Measurements from ENCODE around the gene OR1M1. TPM values are rescaled to one million over a fixed set of nuclear protein-coding genes. Genes with fewer than 3 reads are reported as not detected.

OR1M1 gene
- total and polyA plus RNA-seq, 10 of the 15 experiments (the other 5 are each of a cell fraction or from before 2014, with no cell fraction given): not detected

GRCh38 chr19:9128171-9128570, 41.3 kb downstream of the OR1M1 start:
- CTCF ChIA-PET: no interaction called here
- H3K4me1 ChIP-seq (ENCODE audit: control insufficient read depth, insufficient read depth, low read length): no peaks in the 10 kb centered on the region
- no TSS peak for BruUV-seq (replicated peaks)
- intact Hi-C loops (cut with micrococcal nuclease; ENCODE audit: unreplicated experiment): no loop called here
- no peak for DNase-seq (ENCODE audit: low read depth, low spot score)
- no peak overlapping the region for H3K27ac ChIP-seq (ENCODE audit: control insufficient read depth, insufficient read depth)
- no peaks in the 10 kb centered on the region for H3K79me2 ChIP-seq (ENCODE audit: control insufficient read depth, insufficient read depth, low read length)
- in situ Hi-C loops (cut with MboI): loop anchor here (25.0 kb wide), 1 partner anchor 1109 kb away; the partner anchor contains the start of gene S1PR2
- no peak for FAIRE-seq
- no peaks in the 10 kb centered on the region for H3K27me3 ChIP-seq (replicated peaks in 1 of 2; ENCODE audit: control insufficient read depth in 2 of 2, insufficient read depth in 2 of 2, low read length in 1 of 2)
- no peak for ATAC-seq
- no peak overlapping the region for H3K4me3 ChIP-seq
- 32% methylated on average over 3 of the region's 3 CpGs for WGBS (ENCODE audit: insufficient coverage, insufficient replicate concordance, low lambda C conversion rate, missing lambda C conversion rate)
- no peak overlapping the region for H2AFZ ChIP-seq (ENCODE audit: control insufficient read depth, low read depth, low read length)
- H3K4me2 ChIP-seq (ENCODE audit: control insufficient read depth, insufficient read depth): no peak overlapping the region
- SMC1A ChIA-PET (ENCODE audit: uncharacterized antibody, unreplicated experiment): no interaction called here
- H3K36me3 ChIP-seq (ENCODE audit: control insufficient read depth in 2 of 2, insufficient read depth in 2 of 2, low read length in 1 of 2): no peaks in the 10 kb centered on the region
- POLR2A ChIA-PET: no interaction called here
- no peak overlapping the region for H3K9ac ChIP-seq (ENCODE audit: control insufficient read depth, insufficient read depth, low read length)
- RAD21 ChIA-PET (ENCODE audit: unreplicated experiment): no interaction called here
- H3K9me3 ChIP-seq (replicated peaks; ENCODE audit: control insufficient read depth, insufficient read depth, low read length): no peaks in the 10 kb centered on the region; the same call in 2 of the 3 replicates
- no peaks in the 10 kb centered on the region for H4K20me1 ChIP-seq (ENCODE audit: control insufficient read depth, insufficient read depth)
- TF ChIP-seq RB1 (IDR thresholded peaks at IDR 0.05; ENCODE audit: borderline replicate concordance) (no peak), MEF2A (IDR thresholded peaks at IDR 0.05; ENCODE audit: insufficient read depth, low read depth, low read length) (no peak), IKZF2 (IDR thresholded peaks at IDR 0.05) (no peak), NFYA (IDR thresholded peaks at IDR 0.05; ENCODE audit: borderline replicate concordance, low read depth, low read length) (no peak), E2F4 (IDR thresholded peaks at IDR 0.05; ENCODE audit: low read depth, low read length) (no peak), FOXM1 (IDR thresholded peaks at IDR 0.05; ENCODE audit: low read depth, low read length) (no peak), USF1 (IDR thresholded peaks at IDR 0.05; ENCODE audit: borderline replicate concordance, extremely low read length, insufficient read depth, low read depth, low read length) (no peak), E4F1 (IDR thresholded peaks at IDR 0.05; ENCODE audit: borderline replicate concordance, partially characterized antibody) (no peak), TCF7 (IDR thresholded peaks at IDR 0.05; ENCODE audit: borderline replicate concordance) (no peak), ZNF687 (IDR thresholded peaks at IDR 0.05) (no peak), ZBED1 (IDR thresholded peaks at IDR 0.05; ENCODE audit: borderline replicate concordance) (no peak), SMC3 (IDR thresholded peaks at IDR 0.05; ENCODE audit: borderline replicate concordance, low read length) (no peak), CBX5 (IDR thresholded peaks at IDR 0.05; ENCODE audit: low read depth) (no peak), TARDBP (IDR thresholded peaks at IDR 0.05; ENCODE audit: borderline replicate concordance) (no peak), HDAC2 (IDR thresholded peaks at IDR 0.05) (no peak), YBX1 (IDR thresholded peaks at IDR 0.05) (no peak), BMI1 (IDR thresholded peaks at IDR 0.05; ENCODE audit: borderline replicate concordance) (no peak), ZNF207 (IDR thresholded peaks at IDR 0.05; ENCODE audit: borderline replicate concordance) (no peak)

Measured in GM12878 (cell line).